Measurements from ENCODE around the gene GNPTG. TPM values are rescaled to one million over a fixed set of nuclear protein-coding genes. Genes with fewer than 3 reads are reported as not detected.

GNPTG gene
- total RNA-seq, 1 experiment from 2014 or later, result 16.0 TPM

GRCh38 chr16:1345651-1346421 lies 5.9 kb upstream of the GNPTG start:
- Histone ChIP-seq H3K36me3 (no peaks in the 10 kb centered on the region; the same call in 1 of the 2 replicates), H3K27me3 (0 out of 2 replicates have a peak, but pooled peaks cover 2% of the 10 kb centered on the region), H3K9me3 (replicated peaks) (no peaks in the 10 kb centered on the region), H3K4me1 (peaks cover 16% of the 10 kb centered on the region), H3K27ac (no peak overlapping the region), H3K4me3 (no peak overlapping the region)
- DNase-seq, result no peak

GRCh38 chr16:1346422-1347285 lies 5.1 kb upstream of the GNPTG start:
- no peak for DNase-seq
- no peaks in the 10 kb centered on the region; the same call in 1 of the 2 replicates for H3K36me3 ChIP-seq

DNA sequence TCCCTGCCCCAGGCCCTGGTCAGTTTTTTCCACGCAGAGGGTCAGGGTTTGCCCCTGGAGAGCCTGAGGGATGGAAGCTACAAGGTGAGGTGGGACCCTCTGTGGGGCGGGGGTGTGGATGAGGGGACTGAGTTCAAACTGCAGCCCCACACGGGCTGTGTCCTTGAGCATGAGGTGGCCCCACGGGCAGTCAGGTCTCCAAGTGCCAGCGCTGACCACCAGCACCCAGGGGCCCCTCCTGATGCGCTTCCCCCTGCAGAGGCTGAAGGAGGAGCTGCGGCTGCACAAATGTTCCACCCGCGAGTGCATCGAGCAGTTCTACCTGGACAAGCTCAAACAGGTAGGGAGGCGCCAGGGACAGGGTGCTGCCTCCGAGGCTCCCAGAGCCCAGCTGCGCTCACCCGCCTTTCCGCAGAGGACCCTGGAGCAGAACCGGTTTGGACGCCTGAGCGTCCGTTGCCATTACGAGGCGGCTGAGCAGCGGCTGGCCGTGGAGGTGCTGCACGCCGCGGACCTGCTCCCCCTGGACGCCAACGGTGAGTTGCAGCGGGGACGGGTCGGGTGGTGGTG lies 4.4 kb upstream of the GNPTG start:
- H3K36me3 ChIP-seq, result no peaks in the 10 kb centered on the region; the same call in 1 of the 2 replicates
- no peak overlapping the region for H3K4me3 ChIP-seq
- H3K27ac ChIP-seq, result no peak overlapping the region
- H3K27me3 ChIP-seq, result 0 out of 2 replicates have a peak, but pooled peaks cover 2% of the 10 kb centered on the region
- no peaks in the 10 kb centered on the region for H3K9me3 ChIP-seq (replicated peaks)
- no peak for DNase-seq
- peaks cover 16% of the 10 kb centered on the region for H3K4me1 ChIP-seq

More at GRCh38 chr16:1346422-1347285, 5.1 kb upstream of the GNPTG start:
- H3K4me3 ChIP-seq, result no peak overlapping the region
- peaks cover 18% of the 10 kb centered on the region for H3K4me1 ChIP-seq
- H3K27me3 ChIP-seq, result 0 out of 2 replicates have a peak, but pooled peaks cover 2% of the 10 kb centered on the region
- no peak overlapping the region for H3K27ac ChIP-seq
- H3K9me3 ChIP-seq (replicated peaks), result no peaks in the 10 kb centered on the region

GRCh38 chr16:1347962-1348361 lies 3.8 kb upstream of the GNPTG start:
- Histone ChIP-seq H3K4me3 (no peak overlapping the region), H3K36me3 (no peaks in the 10 kb centered on the region; the same call in 1 of the 2 replicates), H3K9me3 (replicated peaks) (no peaks in the 10 kb centered on the region), H3K27me3 (0 out of 2 replicates have a peak, but pooled peaks cover 2% of the 10 kb centered on the region), H3K27ac (no peak overlapping the region), H3K4me1 (peaks cover 15% of the 10 kb centered on the region)
- DNase-seq, result no peak

- no peaks in the 10 kb centered on the region for H3K9me3 ChIP-seq (replicated peaks)
- H3K4me3 ChIP-seq, result no peak overlapping the region
- no peak overlapping the region for H3K27ac ChIP-seq
- H3K27me3 ChIP-seq, result 0 out of 2 replicates have a peak, but pooled peaks cover 2% of the 10 kb centered on the region
- DNase-seq, result no peak
- peaks cover 12% of the 10 kb centered on the region for H3K4me1 ChIP-seq
- H3K36me3 ChIP-seq, result no peaks in the 10 kb centered on the region; the same call in 1 of the 2 replicates
These were observed 3.3 kb upstream of the GNPTG start for GRCh38 chr16:1348441-1348840.

DNA sequence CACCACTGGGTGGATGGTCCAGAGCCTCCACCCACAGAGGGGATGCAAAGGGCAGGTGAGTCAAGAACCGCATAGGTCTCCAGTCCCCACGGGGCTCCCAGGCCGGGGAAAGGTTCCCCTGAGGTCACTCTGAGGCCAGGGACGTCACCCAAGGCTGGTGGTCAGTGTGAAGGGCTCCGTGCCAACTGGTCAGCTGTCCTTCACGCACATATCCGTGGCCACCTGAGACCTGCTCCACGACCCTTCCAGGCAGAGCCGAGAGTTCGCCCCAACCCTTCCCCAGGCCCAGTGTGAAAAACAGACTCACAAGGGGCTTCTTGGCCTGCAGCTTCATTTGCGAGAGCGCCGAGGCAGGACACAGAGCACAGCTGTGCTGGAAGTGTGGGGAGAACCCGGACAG lies 2.8 kb upstream of the GNPTG start:
- H3K9me3 ChIP-seq (replicated peaks), result no peaks in the 10 kb centered on the region
- no peak overlapping the region for H3K27ac ChIP-seq
- H3K4me1 ChIP-seq, result peaks cover 10% of the 10 kb centered on the region
- H3K4me3 ChIP-seq, result no peak overlapping the region
- H3K27me3 ChIP-seq, result 0 out of 2 replicates have a peak, but pooled peaks cover 2% of the 10 kb centered on the region
- no peak for DNase-seq
- H3K36me3 ChIP-seq, result no peaks in the 10 kb centered on the region; the same call in 1 of the 2 replicates

DNA sequence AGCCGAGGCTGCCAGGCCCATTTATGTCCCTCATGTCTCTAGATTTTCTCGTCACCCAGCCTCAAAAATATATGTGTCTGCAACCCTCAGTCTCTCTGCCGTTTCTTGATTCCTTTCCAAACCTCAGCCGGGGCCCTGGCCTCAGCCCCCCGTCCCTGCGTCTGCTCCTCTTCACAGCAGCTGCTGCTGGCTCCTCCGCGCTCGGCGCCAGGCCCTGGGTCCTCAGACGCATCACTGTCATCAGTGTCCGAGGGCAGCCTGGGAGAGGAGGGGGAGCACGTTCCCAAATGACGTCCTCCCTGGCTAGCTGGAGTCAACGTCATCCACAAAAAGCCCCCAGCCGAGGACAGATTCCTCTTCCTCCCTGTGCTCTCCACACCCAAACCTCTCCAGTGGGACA lies 2.4 kb upstream of the GNPTG start:
- Histone ChIP-seq H3K27me3 (0 out of 2 replicates have a peak, but pooled peaks cover 2% of the 10 kb centered on the region), H3K4me1 (peaks cover 10% of the 10 kb centered on the region), H3K27ac (no peak overlapping the region), H3K4me3 (no peak overlapping the region), H3K36me3 (no peaks in the 10 kb centered on the region; the same call in 1 of the 2 replicates), H3K9me3 (replicated peaks) (no peaks in the 10 kb centered on the region)
- DNase-seq, result no peak

DNA sequence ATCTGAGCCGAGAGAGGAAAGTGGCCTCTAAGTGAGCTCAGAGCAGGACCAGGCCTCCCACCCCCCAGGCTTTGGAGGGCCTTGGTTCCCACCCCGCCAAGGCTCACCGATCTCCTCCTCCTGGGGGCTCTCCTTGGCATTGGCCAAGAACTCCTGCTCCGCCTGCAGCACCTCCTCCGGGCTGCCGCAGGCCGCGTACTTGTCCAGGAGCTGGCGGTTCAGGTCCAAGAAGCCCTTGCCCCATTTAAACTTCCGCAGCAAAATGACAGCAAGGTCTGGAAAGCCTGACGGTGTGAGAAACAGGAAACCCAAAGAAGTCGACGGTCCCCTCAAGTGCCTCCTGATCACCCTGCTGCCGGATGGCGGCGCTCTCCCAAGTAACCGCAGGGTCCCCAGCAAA lies 1.8 kb upstream of the GNPTG start:
- no peaks in the 10 kb centered on the region for H3K27me3 ChIP-seq
- peaks cover 7% of the 10 kb centered on the region for H3K4me1 ChIP-seq
- DNase-seq, result no peak
- H3K27ac ChIP-seq, result no peak overlapping the region
- H3K4me3 ChIP-seq, result no peak overlapping the region
- no peaks in the 10 kb centered on the region for H3K9me3 ChIP-seq (replicated peaks)
- no peaks in the 10 kb centered on the region; the same call in 1 of the 2 replicates for H3K36me3 ChIP-seq

DNA sequence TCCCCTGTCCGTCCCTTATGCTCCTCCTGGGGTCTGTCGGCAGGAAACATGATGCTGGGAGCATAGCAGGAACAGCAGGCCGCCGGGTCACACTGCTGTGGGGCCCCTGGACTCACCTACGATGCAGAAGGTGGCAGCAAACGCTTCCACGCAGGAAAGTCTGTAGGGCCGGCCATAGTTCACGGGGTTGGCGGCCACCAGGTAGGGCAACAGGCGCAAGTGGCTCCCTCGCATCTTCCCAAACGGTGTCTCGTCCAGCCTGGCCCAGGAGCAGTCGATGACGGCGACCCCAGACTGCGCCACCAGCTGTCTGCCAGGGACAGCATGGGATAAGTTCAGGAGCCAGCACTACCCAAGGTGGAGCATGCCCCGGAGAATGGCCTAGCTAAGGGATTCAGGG lies 1.0 kb upstream of the GNPTG start:
- no peaks in the 10 kb centered on the region; the same call in 1 of the 2 replicates for H3K36me3 ChIP-seq
- H3K27me3 ChIP-seq, result no peaks in the 10 kb centered on the region
- H3K4me3 ChIP-seq, result peak overlapping the region; percentile 76
- H3K9me3 ChIP-seq (replicated peaks), result no peaks in the 10 kb centered on the region
- no peak for DNase-seq
- no peak overlapping the region for H3K27ac ChIP-seq
- peaks cover 7% of the 10 kb centered on the region for H3K4me1 ChIP-seq

DNA sequence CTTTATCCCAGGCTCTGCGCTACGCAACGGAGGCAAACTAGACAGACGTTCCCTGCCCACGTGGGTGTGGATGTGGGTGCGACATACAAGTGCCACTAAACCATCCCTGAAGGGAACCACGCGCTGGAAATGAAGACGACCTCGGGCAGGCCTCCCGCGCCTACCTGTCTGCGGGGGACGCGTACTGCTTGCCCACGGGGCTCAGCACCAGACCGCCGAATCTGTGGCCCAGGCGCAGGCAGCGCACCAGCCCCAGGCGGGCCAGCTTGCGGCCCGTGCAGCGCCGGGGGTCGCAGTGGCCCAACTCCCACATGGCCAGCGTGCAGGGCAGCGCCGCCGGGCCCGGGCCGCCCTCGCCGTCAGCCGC lies 533 bp upstream of the GNPTG start:
- H3K27me3 ChIP-seq, result no peaks in the 10 kb centered on the region
- H3K9me3 ChIP-seq (replicated peaks), result no peaks in the 10 kb centered on the region
- H3K4me3 ChIP-seq, result peak overlapping the region; percentile 76
- H3K36me3 ChIP-seq, result no peaks in the 10 kb centered on the region; the same call in 1 of the 2 replicates
- H3K27ac ChIP-seq, result no peak overlapping the region
- H3K4me1 ChIP-seq, result peaks cover 7% of the 10 kb centered on the region
- no peak for DNase-seq

DNA sequence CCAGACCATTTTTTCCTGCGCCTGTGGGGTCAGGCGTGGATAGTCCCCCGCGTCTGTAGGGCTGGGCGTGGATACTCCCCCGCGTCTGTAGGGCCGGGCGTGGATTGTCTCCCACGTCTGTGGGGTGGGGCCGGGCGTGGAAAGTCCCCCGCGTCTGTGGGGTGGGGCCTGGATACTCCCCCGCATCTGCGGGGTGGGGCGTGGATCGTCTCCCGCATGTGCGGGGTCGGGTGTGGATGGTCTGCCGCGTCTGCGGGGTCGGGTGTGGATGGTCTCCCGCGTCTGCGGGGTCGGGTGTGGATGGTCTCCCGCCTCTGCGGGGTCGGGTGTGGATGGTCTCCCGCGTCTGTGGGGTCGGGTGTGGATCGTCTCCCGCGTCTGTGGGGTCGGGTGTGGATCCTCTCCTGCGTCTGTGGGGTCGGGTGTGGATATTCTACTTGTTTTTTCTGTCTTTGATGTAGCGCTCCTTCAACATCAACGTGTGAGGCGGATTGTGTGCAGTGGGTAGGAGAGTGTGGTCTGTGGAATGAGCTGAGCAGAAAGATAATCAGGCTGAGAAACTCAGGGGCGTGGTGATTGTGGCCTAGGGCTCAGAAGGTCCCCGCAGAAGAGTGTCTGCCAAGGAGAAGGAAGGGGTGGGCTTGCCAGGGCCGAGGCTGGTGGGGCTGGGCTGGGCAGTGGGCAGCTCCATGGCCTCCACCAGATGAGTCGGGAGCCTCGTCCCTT lies 3.2 kb downstream of the GNPTG start:
- H3K27me3 ChIP-seq, result no peaks in the 10 kb centered on the region
- no peaks in the 10 kb centered on the region; the same call in 1 of the 2 replicates for H3K36me3 ChIP-seq
- no peaks in the 10 kb centered on the region for H3K9me3 ChIP-seq (replicated peaks)
- H3K27ac ChIP-seq, result no peak overlapping the region
- no peak for DNase-seq
- H3K4me1 ChIP-seq, result peaks cover 7% of the 10 kb centered on the region
- no peak overlapping the region for H3K4me3 ChIP-seq

- Histone ChIP-seq H3K4me3 (no peak overlapping the region), H3K36me3 (no peaks in the 10 kb centered on the region), H3K4me1 (peaks cover 7% of the 10 kb centered on the region), H3K27me3 (no peaks in the 10 kb centered on the region), H3K27ac (no peak overlapping the region), H3K9me3 (replicated peaks) (no peaks in the 10 kb centered on the region)
- DNase-seq, result no peak
These were observed 3.9 kb downstream of the GNPTG start for GRCh38 chr16:1355591-1355990.

GRCh38 chr16:1356061-1356900 lies 4.5 kb downstream of the GNPTG start:
- Histone ChIP-seq H3K4me1 (peaks cover 3% of the 10 kb centered on the region), H3K27me3 (no peaks in the 10 kb centered on the region), H3K4me3 (no peak overlapping the region), H3K27ac (no peak overlapping the region), H3K36me3 (no peaks in the 10 kb centered on the region), H3K9me3 (replicated peaks) (no peaks in the 10 kb centered on the region)
- DNase-seq, result no peak

Data from SJCRH30 (cell line).